Effector CD8-positive, alpha-beta T cell (primary cell): ENCODE results near the gene SMC4.
"Not testable (repeated sequence)": the region's sequence is repeated elsewhere in the genome, so short reads cannot be mapped to it uniquely, and the experiment has no call there.

Source experiments
- DNase-seq: peaks from one replicate; lab custom pipeline; 2025; lab: John Stamatoyannopoulos, UW

The SMC4 gene

DNA sequence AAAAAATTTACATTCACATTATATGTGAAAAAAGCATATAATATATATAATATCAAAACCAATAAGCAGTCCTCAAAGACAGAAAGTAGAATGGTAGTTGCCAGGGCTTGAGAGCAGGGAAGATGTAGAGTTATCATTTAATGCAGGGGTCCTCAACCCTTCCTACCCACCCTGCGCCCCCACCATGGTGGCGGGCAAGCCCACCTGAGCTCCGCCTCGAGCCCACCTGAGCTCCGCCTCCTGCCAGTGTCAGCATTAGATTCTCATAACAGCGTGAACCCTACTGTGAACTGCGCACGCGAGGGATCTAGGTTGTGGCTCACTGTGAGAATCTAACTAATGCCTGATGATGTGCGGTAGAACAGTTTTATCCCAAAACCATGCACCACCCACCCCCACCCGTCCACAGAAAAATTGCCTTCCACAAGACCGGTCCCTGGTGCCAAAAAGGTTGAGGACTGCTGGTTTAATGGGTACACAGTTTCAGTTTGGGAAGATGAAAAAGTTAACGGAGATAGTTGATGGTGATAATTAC is 47.1 kb downstream of the SMC4 start:
- no peak for DNase-seq

DNA sequence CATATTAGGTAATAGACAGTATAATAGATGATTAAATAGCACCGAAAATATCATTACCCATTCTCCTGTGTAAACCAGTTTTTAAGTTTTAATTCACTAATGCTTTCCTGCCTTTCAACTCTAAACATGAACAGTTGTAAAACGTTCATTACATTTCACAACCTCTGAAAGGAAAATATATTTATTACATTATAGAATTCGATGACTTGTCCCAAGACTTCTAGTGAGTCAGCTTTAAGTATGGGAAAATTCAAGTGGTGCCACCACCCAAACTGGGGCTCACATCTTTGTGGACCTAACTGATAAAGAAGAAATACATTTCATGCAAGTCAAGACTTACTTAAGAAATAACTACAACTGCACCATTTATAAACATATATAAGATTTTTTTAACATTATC is 48.1 kb downstream of the SMC4 start:
- no peak for DNase-seq

DNA sequence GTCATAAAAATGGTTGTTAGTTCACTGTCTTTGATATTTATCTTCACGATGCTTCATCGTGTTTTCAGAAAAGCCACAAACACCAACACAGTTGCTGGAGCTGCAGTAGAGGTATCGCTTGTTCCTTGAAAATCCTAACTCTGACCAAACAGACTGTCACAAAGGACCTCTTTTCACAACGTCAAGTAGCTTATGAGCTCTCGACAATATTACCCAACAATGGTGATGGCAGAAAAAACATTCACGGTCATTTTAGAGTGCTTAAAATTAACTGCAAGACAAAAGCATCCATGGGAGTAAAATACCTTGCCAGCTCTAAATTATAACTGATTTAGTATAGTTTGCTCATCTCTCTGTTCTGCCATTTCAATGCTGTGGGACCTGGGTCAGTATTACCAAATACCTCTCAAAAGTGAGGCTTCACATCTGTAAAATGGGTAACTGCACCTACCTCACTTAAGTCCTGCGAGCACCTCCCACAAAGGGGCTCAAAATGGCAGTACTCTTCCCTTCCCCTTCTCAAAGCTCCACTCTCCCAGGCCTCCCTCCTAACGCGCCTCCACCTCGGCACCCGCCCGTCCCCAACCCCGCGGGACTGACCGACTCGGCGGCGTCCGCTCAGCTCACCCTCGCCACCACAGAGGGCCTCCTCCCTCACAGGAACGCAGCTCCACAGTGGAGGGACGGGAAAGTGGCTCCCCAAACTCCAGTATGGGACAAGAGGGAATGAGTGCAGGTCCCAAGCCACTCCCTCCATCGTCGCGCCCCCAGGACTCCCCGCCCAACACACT is 49.6 kb downstream of the SMC4 start:
- DNase-seq: no peak

DNA sequence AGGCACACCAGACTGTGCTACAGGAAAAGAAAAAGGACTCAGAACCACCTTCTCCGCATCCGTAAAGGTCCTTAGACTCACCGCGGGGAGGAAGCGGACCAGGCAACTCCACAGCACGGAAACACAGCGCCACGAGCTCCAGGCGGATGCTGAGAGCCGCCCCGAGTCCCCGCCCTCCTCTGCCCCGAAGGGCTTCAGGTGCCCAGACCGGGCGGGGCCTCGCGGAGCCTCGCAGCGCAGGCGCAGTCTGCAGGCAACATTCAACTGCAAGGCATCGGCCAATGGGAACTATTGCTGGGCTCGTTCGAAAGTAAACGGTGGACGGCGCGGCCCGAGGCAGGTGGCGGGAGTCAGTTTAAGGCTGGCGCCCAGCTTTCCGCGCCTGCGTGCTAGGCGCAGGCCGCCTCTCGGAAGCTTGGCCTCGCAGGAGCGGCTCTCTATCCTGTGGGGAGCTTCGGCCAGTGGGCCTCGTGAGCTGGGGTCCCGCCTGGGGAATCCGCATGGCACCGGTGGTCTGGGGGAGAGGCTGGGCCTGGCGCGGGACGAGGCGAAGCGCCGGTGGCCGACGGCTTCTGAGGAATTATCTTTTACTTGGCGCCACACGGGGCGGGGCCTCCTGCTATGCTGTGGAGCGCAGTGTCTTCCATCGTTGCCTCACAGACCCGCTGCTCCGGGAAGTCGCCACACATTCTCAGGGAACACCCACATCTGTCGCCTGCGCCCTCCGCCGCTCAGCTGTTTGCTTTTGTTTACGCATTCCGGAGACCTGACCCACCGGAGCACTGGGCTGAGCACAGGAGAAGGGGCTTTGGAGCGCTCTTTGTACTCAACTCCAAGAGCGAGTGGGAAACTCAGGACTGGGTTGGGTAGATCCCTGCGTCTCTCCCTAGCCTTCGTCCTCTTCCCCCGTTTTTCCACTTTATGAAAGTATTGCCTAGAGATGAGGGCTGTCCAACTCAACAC is 50.5 kb downstream of the SMC4 start, which contains the start of gene TRIM59:
TRIM59 (minus strand) TSS at position 151 of the 963 bp plus-strand sequence. CDS start 10,603 bp downstream, outside the sequence.
- DNase-seq: peak; percentile 92

DNA sequence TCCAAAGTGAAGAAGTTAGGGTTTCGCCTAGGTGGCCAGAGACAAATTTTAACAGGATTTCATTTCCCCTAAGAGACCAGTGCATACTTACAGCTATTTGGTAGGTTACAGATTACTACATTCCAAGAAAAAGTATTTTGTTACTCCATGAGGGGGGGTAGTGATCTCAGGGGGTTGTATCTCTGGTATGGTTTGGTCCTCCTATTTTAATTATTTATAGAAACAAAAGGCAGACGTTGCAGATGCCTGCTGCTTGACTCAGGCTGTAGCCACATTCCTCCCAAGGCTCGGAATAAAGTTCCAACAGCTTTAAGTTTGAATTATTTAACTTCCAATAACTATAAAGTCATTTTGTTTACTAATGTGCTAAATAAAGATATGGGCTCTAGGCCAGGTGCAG is 51.4 kb downstream of the SMC4 start:
- DNase-seq: no peak

DNA sequence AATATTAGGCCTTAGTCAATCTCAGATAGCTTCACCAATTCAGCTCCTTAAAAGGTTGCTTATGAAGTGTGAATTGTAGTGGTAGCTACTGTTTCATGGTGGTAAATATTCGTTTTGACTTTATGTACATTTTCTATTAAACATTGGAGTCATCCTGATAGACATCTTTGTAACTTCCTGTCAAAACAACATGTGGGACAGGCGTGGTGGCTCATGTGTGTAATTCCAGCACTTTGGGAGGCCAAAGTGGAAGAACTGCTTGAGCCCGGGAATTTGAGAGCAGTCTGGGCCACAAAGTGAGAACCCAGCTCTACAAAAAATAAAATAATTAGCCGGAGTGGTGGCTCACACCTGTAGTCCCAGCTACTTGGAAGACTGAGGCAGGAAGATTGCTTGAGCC is 52.2 kb downstream of the SMC4 start:
- no peak for DNase-seq

DNA sequence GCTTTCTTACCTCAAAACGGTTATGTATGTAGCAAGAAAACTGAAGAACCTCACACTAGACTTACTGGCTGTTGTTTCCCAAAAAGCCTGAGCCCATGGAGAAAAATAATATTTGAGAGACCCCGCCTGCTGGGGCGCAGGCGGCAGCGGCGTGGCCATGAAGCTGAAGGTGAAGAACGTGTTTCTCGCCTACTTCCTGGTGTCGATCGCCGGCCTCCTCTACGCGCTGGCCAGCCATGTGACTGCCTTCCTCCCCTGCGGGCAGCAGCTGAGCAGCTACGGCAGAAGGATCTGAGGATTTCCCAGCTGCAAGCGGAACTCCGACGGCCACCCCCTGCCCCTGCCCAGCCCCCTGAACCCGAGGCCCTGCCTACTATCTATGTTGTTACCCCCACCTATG is 52.8 kb downstream of the SMC4 start:
- DNase-seq: not testable (repeated sequence)

DNA sequence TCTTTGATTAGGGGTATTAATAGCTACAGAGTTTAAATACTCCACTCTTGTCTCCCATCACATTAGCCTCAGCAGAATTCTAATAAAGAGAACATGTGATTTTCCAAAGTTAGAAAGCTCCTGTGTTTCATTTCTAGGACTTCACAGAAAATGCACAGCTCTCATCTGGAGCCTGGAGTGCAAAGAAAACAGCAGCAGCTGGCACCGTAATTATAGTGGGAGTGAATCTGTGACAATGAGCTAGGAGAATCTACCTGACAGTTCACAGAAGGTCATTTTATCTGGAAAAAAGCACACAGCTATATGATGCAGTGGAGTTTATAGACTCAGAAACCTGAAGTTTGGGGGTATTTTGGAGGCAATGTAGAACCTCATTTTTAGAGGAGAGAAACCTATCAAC is 55.5 kb downstream of the SMC4 start:
- no peak for DNase-seq

DNA sequence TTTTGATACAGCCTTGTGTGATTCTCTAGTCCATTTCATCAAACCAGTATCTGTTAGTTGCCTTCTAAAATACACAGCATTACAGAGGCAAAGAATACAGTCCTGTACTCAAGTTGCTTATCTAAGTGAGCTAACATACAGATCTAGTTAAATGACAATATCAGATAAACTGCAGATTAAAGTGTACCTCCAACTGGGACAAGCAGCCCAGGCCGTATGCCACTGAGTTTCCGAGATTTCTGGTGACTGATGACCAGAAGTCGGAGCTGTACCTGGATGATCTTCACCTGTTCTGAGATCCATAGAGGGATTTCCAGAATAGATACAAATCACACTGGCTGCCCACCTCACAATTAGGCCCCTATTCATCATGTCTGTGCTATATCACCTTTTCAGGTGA is 56.4 kb downstream of the SMC4 start:
- DNase-seq: no peak

DNA sequence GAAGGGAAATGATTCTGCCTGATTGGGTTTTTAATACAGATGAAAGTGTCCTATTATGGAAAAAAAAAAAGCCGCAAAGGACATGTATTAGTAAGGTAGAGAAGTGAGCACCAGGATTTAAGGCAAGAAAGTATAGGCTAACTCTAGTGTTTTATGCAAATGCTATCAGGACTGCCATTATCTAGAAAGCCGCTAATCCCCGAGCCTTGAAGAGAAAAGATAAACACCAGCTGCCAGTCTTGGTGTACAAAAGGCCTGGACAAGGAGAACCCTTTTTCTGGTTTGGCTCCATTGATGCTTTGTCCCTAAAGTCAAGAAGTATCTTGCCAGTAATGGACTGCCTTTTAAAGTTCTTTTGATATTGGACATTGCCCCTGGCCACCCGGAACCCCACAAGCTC is 58.7 kb downstream of the SMC4 start:
- no peak for DNase-seq

DNA sequence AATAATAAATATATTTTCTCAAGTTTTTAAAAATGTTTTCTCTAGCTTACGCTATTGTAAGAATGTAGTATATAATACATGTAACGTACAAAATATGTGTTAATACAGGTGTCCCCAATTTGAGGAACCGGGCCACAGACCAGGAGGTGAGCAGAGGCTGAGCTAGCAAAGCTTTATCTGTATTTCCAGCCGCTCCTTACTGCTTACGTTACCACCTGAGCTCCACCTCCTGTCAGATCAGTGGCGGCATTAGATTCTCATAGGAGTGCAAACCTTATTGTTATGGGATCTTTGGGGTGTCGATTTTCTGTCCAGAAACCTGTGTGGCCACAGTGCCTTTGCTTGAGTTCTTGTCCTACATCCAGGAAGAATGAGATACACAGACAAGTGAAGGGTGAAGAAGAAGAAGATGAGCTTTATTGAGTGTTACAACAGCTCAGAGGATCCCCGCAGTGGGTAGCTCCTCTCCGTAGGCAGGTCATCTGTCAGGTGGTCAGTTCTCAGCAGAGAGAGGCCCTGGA is 60.1 kb downstream of the SMC4 start:
- DNase-seq: no peak

DNA sequence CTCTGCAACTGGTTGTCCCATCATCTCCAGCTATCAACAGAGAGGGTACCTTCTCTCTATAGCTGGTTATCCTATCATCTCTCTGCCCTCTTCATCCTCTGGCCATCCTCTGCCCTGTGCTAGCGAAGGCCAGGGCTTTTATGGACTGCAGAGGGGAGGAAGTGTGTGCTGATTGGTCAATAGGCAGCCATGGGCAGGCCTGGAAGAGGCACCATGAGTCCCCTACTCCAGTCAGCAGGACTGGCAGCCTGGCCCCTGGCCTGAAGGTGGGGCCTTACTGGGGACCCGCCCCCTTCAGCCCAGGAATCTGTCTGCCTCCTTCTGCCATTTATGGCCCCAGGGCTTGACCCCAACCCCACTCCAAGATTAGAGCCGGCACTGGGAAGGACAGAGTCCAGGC is 60.6 kb downstream of the SMC4 start:
- DNase-seq: no peak

DNA sequence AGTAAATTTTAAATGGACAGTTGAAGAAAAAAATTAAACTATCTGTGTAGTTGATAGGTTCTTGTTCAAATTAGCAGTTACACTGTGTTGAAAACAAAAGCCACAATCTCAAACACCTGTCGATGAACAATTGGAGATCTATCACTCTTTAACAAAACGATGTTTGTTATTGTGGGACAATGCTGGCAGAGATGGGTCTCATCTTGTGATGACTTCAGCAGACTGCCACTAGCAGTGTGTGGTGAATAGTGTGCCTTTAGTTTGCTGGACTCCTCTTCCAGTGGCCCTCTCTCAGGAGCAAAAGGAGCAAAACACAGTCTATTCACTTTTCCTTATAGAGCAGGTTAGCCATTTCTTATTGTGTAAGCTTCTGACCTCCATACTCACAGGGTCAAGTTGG is 64.9 kb downstream of the SMC4 start:
- no peak for DNase-seq

DNA sequence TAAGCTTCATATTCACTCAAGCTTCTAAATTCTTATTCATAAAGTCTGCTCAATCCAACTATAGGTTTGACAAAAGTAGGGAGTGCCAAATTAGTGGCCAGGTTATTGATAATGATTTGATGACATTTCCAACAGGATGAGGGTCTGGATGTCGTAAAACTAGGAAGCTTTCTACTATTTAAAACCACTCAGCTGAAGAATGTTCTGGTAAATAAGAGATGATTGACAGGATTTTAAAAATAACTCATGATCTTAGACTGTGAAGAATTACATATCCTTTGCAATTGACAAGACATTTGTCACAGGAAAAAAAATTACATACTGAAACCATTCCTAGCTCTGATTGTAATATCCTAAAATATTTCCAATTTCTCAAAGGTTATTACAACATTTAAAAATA is 65.5 kb downstream of the SMC4 start:
- no peak for DNase-seq

DNA sequence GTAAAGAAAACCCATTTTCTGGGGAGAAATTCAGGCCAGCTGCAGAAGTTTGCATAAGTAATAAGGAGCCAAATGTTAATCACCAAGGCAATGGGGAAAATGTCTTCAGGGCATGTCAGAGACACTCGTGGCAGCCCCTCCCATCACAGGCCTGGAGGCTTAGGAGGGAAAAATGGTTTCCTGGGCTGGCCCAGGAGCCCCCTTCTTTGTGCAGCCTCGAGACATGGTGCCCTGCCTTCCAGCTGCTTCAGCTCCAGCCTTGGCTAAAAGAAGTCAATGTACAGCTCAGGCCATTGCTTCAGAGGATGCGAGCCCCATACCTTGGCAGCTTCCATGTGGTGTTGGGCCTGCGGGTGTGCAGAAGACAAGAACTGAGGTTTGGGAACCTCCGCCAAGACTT is 70.7 kb downstream of the SMC4 start:
- no peak for DNase-seq

DNA sequence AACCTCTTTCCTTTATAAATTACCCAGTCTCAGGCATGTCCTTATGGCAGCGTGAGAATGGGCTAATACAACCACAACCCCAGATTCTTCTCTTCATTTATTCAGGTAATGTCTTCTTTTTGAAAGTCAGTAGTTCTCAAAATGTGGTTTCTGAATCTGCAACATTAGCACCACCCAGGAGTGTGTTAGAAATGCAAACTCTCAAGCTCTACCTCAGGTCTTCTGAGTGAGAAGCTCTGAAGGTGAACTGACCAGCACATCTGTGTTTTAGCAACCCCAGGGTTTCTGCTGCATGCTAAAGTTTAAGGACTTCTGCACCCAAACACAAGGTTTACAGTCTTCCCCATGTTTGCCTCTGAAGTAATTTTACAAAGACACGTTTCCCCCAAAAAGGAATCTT is 72.4 kb downstream of the SMC4 start:
- DNase-seq: no peak

DNA sequence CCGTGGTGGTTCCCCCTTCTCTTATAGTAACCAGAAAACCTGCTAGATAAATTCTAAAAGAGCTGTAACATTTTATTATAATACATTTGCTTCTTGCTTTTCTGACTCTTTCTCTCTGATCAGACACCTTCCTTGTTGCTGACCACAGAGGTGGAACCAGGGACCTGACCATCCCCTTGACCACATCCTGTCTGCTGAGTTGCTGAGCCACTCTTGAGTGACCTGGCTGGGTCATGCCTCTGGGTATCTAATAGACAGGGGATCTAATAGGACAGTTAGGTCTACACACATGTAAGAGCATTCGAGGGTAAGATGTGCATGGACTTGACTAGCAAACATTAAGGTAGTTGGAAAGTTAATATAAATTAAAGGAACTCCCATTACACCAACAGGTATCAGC is 72.9 kb downstream of the SMC4 start:
- no peak for DNase-seq

DNA sequence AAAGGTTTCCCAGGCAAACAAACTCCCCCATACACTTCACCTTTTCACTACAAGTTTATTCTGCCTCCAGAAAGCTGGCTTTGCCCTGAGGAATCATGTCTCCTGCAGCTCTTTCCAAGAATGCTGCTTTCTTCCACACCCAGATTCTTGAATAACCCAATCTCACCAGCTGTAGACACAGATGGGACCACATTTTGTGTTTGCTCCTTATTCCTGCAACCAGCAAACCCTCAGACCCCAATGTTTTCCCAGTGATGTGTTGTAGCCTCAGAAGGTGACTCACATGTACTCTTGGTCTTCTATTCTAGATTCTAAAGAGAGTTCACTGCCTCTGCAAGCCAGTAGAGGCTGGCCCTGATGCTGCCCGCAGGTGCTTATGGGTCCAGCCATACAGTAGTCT is 73.8 kb downstream of the SMC4 start:
- no peak for DNase-seq

DNA sequence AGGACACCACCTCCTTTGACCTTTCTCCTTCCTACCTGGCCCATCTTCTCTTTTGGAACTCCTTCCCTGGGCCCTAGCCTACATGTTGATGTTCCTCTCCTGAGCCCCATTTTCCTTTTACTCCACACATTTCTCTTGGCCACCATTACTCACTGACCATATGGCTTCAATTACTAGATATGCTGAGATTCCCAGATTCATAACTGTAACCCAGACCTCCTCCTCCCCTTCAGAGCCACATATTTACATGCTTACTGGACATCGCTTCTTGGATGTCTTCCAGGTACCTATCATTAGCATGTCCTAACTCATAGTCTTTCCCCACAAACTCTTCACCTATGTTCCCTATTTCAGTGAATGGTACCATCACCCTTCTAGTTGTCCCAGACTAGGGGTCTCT is 74.5 kb downstream of the SMC4 start:
- DNase-seq: no peak

DNA sequence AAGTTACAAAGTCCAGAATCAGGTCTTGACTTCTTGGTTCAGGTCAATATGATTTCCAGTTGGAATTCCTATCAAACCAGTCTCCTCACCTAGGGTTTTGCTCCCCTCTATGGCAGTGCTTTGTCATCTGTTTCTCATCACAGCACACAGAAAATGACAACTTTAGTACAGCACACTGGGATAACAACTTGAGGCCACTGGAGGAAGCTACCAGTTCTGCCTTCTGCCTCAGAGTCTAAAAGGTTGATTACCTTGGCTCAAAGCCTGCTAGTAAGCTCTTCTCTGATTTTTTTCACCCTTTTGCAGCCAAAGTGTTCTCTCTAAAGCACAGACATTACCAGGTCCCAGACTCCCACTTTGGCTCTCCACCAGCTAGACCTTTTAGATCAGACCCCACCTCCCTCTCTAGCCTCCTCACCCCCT is 75.0 kb downstream of the SMC4 start:
- no peak for DNase-seq

DNA sequence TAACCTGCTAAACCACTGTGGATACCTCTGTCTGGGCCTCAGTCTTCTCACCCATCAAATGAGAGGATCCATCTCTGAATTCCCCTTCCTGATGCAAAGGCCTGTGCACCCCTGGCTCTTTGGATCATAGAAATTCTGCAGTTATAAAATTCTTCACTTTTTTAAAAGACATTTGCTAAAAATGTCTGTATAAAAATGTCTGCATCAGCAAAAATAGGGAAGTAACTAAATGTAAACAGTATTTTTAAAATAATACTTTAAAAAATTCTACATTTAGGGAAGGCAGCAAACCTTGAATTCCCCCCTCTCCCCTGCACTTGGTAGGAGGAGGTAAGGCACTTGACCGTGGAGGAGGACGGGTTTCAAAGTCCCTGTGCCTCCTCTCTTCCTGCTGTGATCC is 75.7 kb downstream of the SMC4 start:
- no peak for DNase-seq

DNA sequence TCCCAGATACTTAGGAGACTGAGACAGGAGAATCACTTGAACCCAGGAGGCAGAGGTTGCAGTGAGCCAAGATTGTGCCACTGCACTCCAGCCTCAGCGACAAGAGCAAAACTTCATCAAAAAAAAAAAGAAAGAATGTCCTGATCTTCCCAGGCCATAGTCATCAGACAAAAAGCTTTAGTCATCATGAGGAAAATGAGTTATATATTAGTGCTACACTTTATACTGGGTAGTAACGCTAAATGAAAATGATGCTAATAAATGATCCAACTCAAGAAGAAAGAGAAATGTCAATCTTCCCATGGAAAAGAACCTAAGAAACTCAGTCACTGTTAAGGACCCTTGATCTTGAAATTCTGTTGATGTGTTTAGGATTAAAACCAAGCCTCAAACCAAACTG is 76.4 kb downstream of the SMC4 start:
- DNase-seq: no peak

DNA sequence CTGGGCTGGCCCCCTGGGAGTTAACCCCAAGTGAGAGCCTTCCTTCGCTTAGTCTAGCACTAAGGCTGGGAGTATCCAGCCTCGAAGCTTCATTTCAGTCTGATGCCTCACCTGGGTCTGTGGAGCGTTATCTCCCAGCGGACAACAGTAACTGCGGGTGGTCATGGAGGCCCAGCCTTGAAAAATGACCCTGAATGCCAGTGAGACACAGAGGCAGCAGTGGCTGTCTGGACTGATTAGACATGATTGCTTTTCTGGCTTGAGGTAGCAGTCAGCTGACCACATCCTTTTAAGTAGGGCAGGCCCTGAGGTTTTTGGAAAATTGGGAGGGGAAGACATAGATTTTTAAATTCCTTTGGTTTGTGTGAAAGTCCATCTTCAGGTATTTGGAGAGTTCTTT is 78.3 kb downstream of the SMC4 start:
- no peak for DNase-seq
